ENCODE data around the gene CABP5. TPM values are rescaled to one million over a fixed set of nuclear protein-coding genes. Genes with fewer than 3 reads are reported as not detected.

CABP5 gene
- not detected in 2 replicates for total RNA-seq

GRCh38 chr19:48043675-48044258, at the start of gene CABP5:
TSS of gene CABP5 (minus strand) at chr19:48044079. CDS start at chr19:48043922, 157 bp downstream.

GRCh38 chr19:47994209-47994802, 49.6 kb downstream of the CABP5 start, which contains the start of gene ELSPBP1:
TSS of gene ELSPBP1 (plus strand) at chr19:47994632. CDS start at chr19:48008668, 14,036 bp downstream.

GRCh38 chr19:47992070-47992469, 51.8 kb downstream of the CABP5 start, which contains the start of gene BSPH1:
TSS of gene BSPH1 (minus strand) at chr19:47992170. CDS start at chr19:47992081, 89 bp downstream.

Other genes with a start within 250 kb of the CABP5 start
- gene TPRX1, start 239.5 kb downstream of the CABP5 start, total RNA-seq: not detected in 2 replicates
- not detected in 2 replicates for gene CRX, start 222.1 kb downstream of the CABP5 start, total RNA-seq
- not detected in 2 replicates for gene TPRX2, start 184.8 kb downstream of the CABP5 start, total RNA-seq
- not detected in 2 replicates for gene SULT2A1, start 157.8 kb downstream of the CABP5 start, total RNA-seq
- not detected in 2 replicates for gene BSPH1, start 51.9 kb downstream of the CABP5 start, total RNA-seq
- gene ELSPBP1, start 49.4 kb downstream of the CABP5 start, total RNA-seq: not detected in 2 replicates
- gene PLA2G4C, start 66.7 kb upstream of the CABP5 start, total RNA-seq: 4.5 and 6.3 TPM in 2 replicates
- 6.8 and 9.6 TPM in 2 replicates for gene LIG1, start 126.3 kb upstream of the CABP5 start, total RNA-seq
- 0.97 and 1.8 TPM in 2 replicates for gene ZSWIM9, start 126.6 kb upstream of the CABP5 start, total RNA-seq
- 12.3 and 19.5 TPM in 2 replicates for gene CARD8, start 211.8 kb upstream of the CABP5 start, total RNA-seq
- 3.9 TPM in 1 of 2 replicates, not detected in the other for gene ZNF114, start 226.0 kb upstream of the CABP5 start, total RNA-seq